Activated B cell treated with CpG ODN at 0.5 μM for 24 hours (primary cell): ENCODE results near the gene VCPKMT. TPM values are rescaled to one million over a fixed set of nuclear protein-coding genes. Genes with fewer than 3 reads are reported as not detected.
A peak's percentile ranks its signal among the peaks of the same experiment; 100 is the strongest.
"Not testable (repeated sequence)": the region's sequence is repeated elsewhere in the genome, so short reads cannot be mapped to it uniquely, and the experiment has no call there.

Source experiments
- ATAC-seq: fragments of 200-7000 bp; cut with Tn5 transposase; one replicate; pipeline ENCODE4 v1.10.0; 2021; ENCODE audit warnings: low read depth, mild to moderate bottlenecking, moderate library complexity
- CTCF ChIA-PET: fragments of 350-600 bp; sonication (Branson Sonifier 250); formaldehyde crosslinking; loops from one replicate; lab custom pipeline; 2021; ENCODE audit warnings: antibody characterized with exemption; lab: Charles Lee
- POLR2A ChIA-PET: fragments of 350-600 bp; sonication (Branson Sonifier 250); formaldehyde crosslinking; loops from one replicate; lab custom pipeline; 2021; ENCODE audit warnings: antibody characterized with exemption; lab: Charles Lee
- DNase-seq: peaks from one replicate; pipeline ENCODE4 v3.0.0; 2022
- H3K27ac Mint-ChIP-seq: one replicate; pipeline ENCODE4 v1.8.0; 2020; ENCODE audit warnings: mixed read lengths
- H3K27me3 Mint-ChIP-seq: one replicate; pipeline ENCODE4 v1.8.0; 2021; ENCODE audit warnings: mixed read lengths
- H3K36me3 Mint-ChIP-seq: one replicate; pipeline ENCODE4 v1.8.0; 2021; ENCODE audit warnings: low read depth, mixed read lengths
- H3K4me1 Mint-ChIP-seq: one replicate; pipeline ENCODE4 v1.8.0; 2021; ENCODE audit warnings: mixed read lengths
- H3K4me3 Mint-ChIP-seq: one replicate; pipeline ENCODE4 v1.8.0; 2020; ENCODE audit warnings: mild to moderate bottlenecking, mixed read lengths
- H3K9me3 Mint-ChIP-seq: one replicate; pipeline ENCODE4 v1.8.0; 2020; ENCODE audit warnings: mixed read lengths
- intact Hi-C: fragments of 100-400 bp; cut with micrococcal nuclease; formaldehyde crosslinking; loops from one replicate; pipeline ENCODE4 v1.15.1; 2024
- total RNA-seq: library from RNA; stranded (reverse); gene quantifications from 2 replicates; pipeline ENCODE4 v1.2.3, GENCODE V29; 2022
- TF ChIP-seq, protein P1 (sequence below): fragments of 200-600 bp; IDR thresholded peaks from one replicate; pipeline ENCODE4 v1.8.0; 2022; ENCODE audit warnings: antibody characterized with exemption, mild to moderate bottlenecking

The VCPKMT gene
- total RNA-seq, 1 donor from 2014 or later: 20.8 TPM

DNA sequence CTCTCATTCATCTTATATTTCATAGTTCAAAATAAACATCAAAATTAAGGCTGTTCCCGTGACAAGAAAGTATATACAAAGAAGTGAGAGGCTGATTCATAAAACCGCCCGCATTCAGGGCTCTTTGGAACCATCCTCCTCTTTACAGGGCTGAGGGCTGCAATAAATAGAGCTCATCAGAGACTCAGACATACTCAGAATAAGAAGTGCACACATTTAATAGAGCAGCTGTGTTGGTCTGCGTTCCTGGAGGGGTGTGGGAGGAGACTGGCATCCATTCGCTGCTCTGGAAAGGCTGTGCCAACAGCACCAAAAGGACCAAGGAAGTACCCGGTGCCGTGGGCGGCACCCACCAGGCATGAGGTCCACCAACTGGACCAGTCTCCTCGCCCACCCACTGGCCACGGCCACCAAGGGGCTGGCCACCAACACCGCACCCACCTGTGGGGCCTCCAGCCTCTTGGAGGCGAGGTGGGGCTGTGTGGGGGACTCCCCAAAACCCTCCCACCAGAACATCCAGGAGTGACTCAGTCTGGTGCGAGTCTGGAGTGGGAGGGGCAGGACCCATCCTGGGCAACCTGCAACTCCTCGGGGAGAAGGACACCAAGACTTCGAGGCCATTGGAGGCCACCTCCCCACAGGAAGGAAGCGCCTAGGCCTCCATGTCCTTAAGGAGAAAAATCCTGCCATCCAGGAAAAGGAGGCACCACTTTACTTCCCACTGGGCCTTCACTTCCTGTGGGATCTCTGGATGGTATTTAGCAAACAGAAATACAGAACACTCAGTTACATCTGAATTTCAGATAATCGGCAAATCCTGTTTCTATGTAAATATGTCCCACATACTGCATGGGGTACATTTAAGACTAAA is 32.7 kb downstream of the VCPKMT start:
- H3K27ac Mint-ChIP-seq: peak overlapping the region; percentile 97
- ChIA-PET CTCF (interaction anchor here (1.8 to 3.5 kb wide), 6 partner anchors 10 to 231 kb away, joined by 5 to 30 read pairs (median 15); partner anchors contain the start of gene NEMF), POLR2A (interaction anchor here (0.7 to 14.8 kb wide), 25 partner anchors 8 to 463 kb away, joined by 3 to 397 read pairs (median 10); partner anchors contain the start of genes ARF6, MGAT2, NEMF and RPL36AL)
- no peaks in the 10 kb centered on the region for H3K27me3 Mint-ChIP-seq
- peak overlapping the region; percentile 62 for H3K4me3 Mint-ChIP-seq
- TF ChIP-seq, protein P1, sequence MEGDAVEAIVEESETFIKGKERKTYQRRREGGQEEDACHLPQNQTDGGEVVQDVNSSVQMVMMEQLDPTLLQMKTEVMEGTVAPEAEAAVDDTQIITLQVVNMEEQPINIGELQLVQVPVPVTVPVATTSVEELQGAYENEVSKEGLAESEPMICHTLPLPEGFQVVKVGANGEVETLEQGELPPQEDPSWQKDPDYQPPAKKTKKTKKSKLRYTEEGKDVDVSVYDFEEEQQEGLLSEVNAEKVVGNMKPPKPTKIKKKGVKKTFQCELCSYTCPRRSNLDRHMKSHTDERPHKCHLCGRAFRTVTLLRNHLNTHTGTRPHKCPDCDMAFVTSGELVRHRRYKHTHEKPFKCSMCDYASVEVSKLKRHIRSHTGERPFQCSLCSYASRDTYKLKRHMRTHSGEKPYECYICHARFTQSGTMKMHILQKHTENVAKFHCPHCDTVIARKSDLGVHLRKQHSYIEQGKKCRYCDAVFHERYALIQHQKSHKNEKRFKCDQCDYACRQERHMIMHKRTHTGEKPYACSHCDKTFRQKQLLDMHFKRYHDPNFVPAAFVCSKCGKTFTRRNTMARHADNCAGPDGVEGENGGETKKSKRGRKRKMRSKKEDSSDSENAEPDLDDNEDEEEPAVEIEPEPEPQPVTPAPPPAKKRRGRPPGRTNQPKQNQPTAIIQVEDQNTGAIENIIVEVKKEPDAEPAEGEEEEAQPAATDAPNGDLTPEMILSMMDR: no peak
- peak; percentile 41 for DNase-seq
- intact Hi-C loops: loop anchor here (1.0 kb wide), 9 partner anchors 18 to 221 kb away; no protein-coding TSS in a partner anchor
- peak; percentile 36 for ATAC-seq
- H3K9me3 Mint-ChIP-seq: peaks cover 2% of the 10 kb centered on the region
- H3K36me3 Mint-ChIP-seq: peaks cover 23% of the 10 kb centered on the region
- peaks cover 84% of the 10 kb centered on the region for H3K4me1 Mint-ChIP-seq

DNA sequence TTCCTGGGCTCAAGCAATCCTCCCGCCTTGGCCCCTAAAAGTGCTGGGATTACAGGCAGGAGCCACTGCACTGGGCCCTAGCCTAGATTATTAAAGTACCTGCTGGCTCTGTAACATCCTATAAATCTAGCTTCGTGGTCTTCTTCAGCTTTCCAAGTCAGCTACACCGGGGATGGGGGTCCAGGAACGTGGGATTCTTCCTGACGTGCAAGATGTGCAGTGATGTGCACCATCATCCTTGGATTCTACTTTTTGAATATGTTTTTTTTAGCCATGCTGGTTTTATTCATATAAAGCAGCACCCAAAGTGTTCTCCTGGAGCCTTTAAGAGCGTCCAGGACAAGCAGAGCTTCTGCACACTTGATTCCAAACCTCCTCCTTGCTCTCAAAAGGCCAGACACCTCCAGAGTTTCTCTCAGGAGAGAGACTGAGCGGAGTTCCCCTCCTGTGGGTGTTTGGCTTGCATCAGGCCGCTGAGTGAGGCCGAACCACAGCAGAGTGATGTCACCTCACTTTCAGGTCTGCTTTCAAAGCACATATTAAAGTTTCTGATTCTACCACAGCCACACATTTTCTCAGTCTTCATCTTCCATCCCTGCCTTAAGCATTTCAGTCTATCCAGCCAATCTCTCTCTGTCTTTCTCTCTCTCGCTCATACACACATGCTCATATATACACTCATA is 33.4 kb downstream of the VCPKMT start:
- CTCF ChIA-PET: interaction anchor here (0.9 to 3.5 kb wide), 8 partner anchors 11 to 230 kb away, joined by 3 to 30 read pairs (median 11); partner anchors contain the start of gene NEMF
- H3K4me1 Mint-ChIP-seq: peaks cover 82% of the 10 kb centered on the region
- TF ChIP-seq, protein P1: no peak
- peaks cover 21% of the 10 kb centered on the region for H3K36me3 Mint-ChIP-seq
- POLR2A ChIA-PET: interaction anchor here (0.7 to 14.8 kb wide), 29 partner anchors 9 to 463 kb away, joined by 3 to 397 read pairs (median 7); partner anchors contain the start of genes ARF6, MGAT2, NEMF and RPL36AL
- H3K4me3 Mint-ChIP-seq: peak overlapping the region; percentile 62
- DNase-seq: peak; percentile 45
- peak overlapping the region; percentile 97 for H3K27ac Mint-ChIP-seq
- H3K9me3 Mint-ChIP-seq: peaks cover under 1% of the 10 kb centered on the region
- peak; percentile 61 for ATAC-seq
- H3K27me3 Mint-ChIP-seq: no peaks in the 10 kb centered on the region
- intact Hi-C loops: loop anchor here (1.0 kb wide), 9 partner anchors 18 to 221 kb away; no protein-coding TSS in a partner anchor

DNA sequence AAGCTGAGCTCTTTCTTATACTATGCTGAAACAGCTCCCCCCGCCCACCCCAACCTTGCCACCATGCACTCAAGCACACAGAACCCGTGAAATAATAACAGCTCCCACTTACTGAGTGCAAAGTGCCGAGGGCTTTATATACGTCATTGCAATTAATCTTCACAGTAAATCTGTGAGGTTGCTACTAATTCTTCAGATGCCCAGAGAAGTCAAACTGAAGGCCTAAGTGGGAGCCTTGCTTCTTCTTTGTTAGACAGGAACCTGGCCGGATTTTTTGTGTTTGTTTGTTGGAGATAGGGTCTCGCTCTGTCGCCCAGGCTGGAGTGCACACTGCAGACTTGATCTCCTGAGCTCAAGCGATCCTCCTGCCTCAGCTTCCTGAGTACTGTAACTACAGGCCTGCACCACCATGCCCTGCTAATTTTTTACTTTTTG is 34.0 kb downstream of the VCPKMT start:
- DNase-seq (no peak), ATAC-seq (no peak)
- Mint-ChIP-seq H3K4me3 (peak overlapping the region; percentile 62), H3K27me3 (no peaks in the 10 kb centered on the region), H3K4me1 (peaks cover 79% of the 10 kb centered on the region), H3K36me3 (peaks cover 17% of the 10 kb centered on the region), H3K27ac (peak overlapping the region; percentile 97), H3K9me3 (no peaks in the 10 kb centered on the region)
- TF ChIP-seq, protein P1: no peak
- intact Hi-C loops: no loop called here
- CTCF ChIA-PET: interaction anchor here (0.9 to 3.5 kb wide), 9 partner anchors 11 to 229 kb away, joined by 3 to 30 read pairs (median 8); partner anchors contain the start of gene NEMF
- POLR2A ChIA-PET: interaction anchor here (0.6 to 14.8 kb wide), 25 partner anchors 9 to 462 kb away, joined by 3 to 397 read pairs (median 10); partner anchors contain the start of genes ARF6, MGAT2, NEMF and RPL36AL

DNA sequence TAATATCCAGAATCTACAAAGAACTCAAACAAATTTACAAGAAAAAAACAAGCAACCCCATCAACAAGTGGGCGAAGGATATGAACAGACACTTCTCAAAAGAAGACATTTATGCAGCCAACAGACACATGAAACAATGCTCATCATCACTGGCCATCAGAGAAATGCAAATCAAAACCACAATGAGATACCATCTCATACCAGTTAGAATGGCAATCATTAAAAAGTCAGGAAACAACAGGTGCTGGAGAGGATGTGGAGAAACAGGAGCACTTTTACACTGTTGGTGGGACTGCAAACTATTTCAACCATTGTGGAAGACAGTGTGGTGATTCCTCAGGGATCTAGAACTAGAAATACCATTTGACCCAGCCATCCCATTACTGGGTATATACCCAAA is 37.3 kb downstream of the VCPKMT start:
- H3K9me3 Mint-ChIP-seq, CTCF ChIA-PET, DNase-seq, H3K4me3 Mint-ChIP-seq, intact Hi-C loops, H3K36me3 Mint-ChIP-seq, H3K27me3 Mint-ChIP-seq, ATAC-seq, POLR2A ChIA-PET: not testable (repeated sequence)
- Mint-ChIP-seq H3K27ac (peak overlapping the region; percentile 77), H3K4me1 (peaks cover 63% of the 10 kb centered on the region)

DNA sequence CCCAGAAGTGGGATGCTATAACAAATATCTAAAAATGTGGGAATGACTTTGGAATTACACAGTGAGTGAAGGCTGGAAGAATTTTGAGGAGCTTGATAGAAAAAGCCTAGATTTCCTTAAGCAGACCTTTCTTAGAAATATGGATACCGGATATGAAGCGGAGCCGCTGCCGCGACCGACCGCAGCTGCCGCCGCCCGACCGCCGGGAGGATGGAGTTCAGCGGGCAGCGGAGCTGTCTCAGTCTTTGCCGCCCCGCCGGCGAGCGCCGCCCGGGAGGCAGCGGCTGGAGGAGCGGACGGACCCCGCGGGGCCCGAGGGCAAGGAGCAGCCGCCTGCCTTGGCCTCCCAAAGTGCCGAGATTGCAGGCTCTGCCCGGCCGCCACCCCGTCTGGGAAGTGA is 42.7 kb downstream of the VCPKMT start:
- H3K27ac Mint-ChIP-seq, CTCF ChIA-PET, H3K27me3 Mint-ChIP-seq, H3K4me3 Mint-ChIP-seq, intact Hi-C loops, DNase-seq, H3K9me3 Mint-ChIP-seq, ATAC-seq: not testable (repeated sequence)
- Mint-ChIP-seq H3K4me1 (peaks cover 49% of the 10 kb centered on the region), H3K36me3 (peaks cover 20% of the 10 kb centered on the region)
- POLR2A ChIA-PET: interaction anchor here (4.9 kb wide), 1 partner anchor 8 kb away, joined by 44 read pairs; no protein-coding TSS in a partner anchor
